Measurements from ENCODE around the gene SIRT5.
A peak's percentile ranks its signal among the peaks of the same experiment; 100 is the strongest.

The SIRT5 gene

DNA sequence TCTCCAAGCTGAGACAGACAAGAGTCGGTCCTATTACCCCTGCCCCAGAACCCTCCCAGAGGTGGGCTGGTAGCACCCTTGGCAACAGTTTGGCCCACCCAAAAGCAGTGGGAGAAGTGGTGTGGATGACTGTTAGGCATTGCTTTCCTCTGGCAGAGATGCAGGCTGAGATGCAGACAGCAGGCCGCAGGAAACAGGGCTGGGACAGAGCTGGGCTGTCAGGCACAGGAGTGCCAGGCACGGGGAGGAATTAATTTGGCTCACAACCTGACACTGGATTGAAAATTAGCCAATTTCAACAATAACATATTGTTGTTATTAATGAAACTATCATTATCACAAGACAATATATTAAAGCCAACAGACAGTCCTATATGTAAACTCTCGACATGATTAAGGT is 15.7 kb upstream of the SIRT5 start:
- Histone ChIP-seq H3K36me3 (ENCODE audit: control insufficient read depth, insufficient read depth, low read length) (no peaks in the 10 kb centered on the region), H2AFZ (peak overlapping the region; percentile 68), H3K9ac (no peak overlapping the region), H3K4me3 (ENCODE audit: low read depth, low read length) (no peak overlapping the region), H3K27ac (no peak overlapping the region), H3K9me3 (ENCODE audit: control insufficient read depth, low read length) (no peaks in the 10 kb centered on the region), H3K4me1 (peaks cover 11% of the 10 kb centered on the region), H3K79me2 (no peaks in the 10 kb centered on the region), H3K4me2 (ENCODE audit: low read length) (no peak overlapping the region), H3K27me3 (ENCODE audit: control insufficient read depth, insufficient read depth, low read length) (no peaks in the 10 kb centered on the region)
- TF ChIP-seq CTCF (IDR thresholded peaks at IDR 0.05) = no peak

- H3K27ac ChIP-seq = no peak overlapping the region
- no peaks in the 10 kb centered on the region for H3K9me3 ChIP-seq (ENCODE audit: control insufficient read depth, low read length)
- no peak for TF ChIP-seq CTCF (IDR thresholded peaks at IDR 0.05)
- no peaks in the 10 kb centered on the region for H3K36me3 ChIP-seq (ENCODE audit: control insufficient read depth, insufficient read depth, low read length)
- H3K4me3 ChIP-seq (ENCODE audit: low read depth, low read length) = no peak overlapping the region
- no peak overlapping the region for H3K9ac ChIP-seq
- H2AFZ ChIP-seq = peak overlapping the region; percentile 68
- H3K4me2 ChIP-seq (ENCODE audit: low read length) = no peak overlapping the region
- no peaks in the 10 kb centered on the region for H3K27me3 ChIP-seq (ENCODE audit: control insufficient read depth, insufficient read depth, low read length)
- no peaks in the 10 kb centered on the region for H3K79me2 ChIP-seq
- peaks cover 11% of the 10 kb centered on the region for H3K4me1 ChIP-seq
Measured at GRCh38 chr6:13559251-13559650, 15.2 kb upstream of the SIRT5 start.

DNA sequence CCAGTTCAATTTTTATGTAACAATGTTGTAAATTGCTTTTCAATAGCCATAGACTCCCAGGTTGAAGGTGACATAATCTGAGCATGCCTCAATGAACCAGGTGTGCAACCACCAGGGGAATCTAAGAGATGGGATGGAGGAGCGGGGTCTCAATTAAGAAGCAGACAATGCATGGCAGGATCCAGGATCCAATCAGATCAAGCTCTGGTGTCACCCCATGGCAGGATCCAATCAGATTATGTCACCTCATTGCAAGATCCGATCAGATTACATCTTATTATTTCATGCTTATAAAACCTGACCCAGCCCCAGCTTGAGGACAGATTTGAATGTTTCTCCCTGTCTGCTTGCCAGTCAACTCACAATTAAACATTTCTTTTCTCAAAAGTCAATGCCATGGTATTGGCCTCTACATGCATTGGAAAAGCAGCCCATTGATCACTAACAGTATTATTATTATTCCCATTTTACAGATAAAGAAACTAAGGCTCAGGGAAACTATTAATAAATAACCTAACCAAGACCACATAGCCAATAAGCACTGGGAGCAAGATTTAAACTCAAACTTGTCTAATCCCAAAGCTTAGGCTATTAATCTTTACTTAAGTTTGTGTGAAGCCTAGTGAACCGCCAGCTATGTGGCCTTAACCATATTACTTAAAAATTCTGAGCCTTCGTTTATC is 14.3 kb upstream of the SIRT5 start:
- Histone ChIP-seq H3K4me3 (ENCODE audit: low read depth, low read length) (no peak overlapping the region), H3K9me3 (ENCODE audit: control insufficient read depth, low read length) (no peaks in the 10 kb centered on the region), H3K27me3 (ENCODE audit: control insufficient read depth, insufficient read depth, low read length) (no peaks in the 10 kb centered on the region), H3K4me1 (peaks cover 11% of the 10 kb centered on the region), H3K36me3 (ENCODE audit: control insufficient read depth, insufficient read depth, low read length) (no peaks in the 10 kb centered on the region), H3K27ac (no peak overlapping the region), H3K4me2 (ENCODE audit: low read length) (no peak overlapping the region), H3K79me2 (no peaks in the 10 kb centered on the region), H2AFZ (no peak overlapping the region), H3K9ac (no peak overlapping the region)
- no peak for TF ChIP-seq CTCF (IDR thresholded peaks at IDR 0.05)

DNA sequence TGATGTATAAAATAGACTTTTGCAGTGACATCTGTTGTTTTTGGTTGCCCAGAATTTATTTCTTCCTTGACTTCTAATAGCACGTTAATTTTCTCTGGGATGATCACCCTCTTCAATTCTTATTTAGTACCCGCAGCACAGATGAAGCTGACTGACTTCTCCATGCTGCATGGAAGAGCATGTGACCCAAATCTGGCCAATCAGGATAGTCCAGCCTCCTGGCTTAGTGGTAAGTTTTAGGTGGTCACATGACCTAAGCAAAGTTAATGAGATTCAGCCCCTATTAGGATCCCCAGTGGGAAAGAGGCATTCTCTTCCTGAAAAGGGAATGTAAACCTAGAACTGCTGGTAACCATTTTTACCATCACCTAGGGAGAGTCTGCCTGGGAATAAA is 13.8 kb upstream of the SIRT5 start:
- Histone ChIP-seq H3K4me1 (peaks cover 11% of the 10 kb centered on the region), H3K79me2 (no peaks in the 10 kb centered on the region), H3K4me2 (ENCODE audit: low read length) (no peak overlapping the region), H3K9me3 (ENCODE audit: control insufficient read depth, low read length) (no peaks in the 10 kb centered on the region), H3K27ac (no peak overlapping the region), H3K9ac (no peak overlapping the region), H2AFZ (no peak overlapping the region), H3K36me3 (ENCODE audit: control insufficient read depth, insufficient read depth, low read length) (no peaks in the 10 kb centered on the region), H3K4me3 (ENCODE audit: low read depth, low read length) (no peak overlapping the region), H3K27me3 (ENCODE audit: control insufficient read depth, insufficient read depth, low read length) (no peaks in the 10 kb centered on the region)
- TF ChIP-seq CTCF (IDR thresholded peaks at IDR 0.05) = no peak

GRCh38 chr6:13561624-13562267 is 12.7 kb upstream of the SIRT5 start:
- no peak overlapping the region for H3K9ac ChIP-seq
- no peak overlapping the region for H3K27ac ChIP-seq
- no peaks in the 10 kb centered on the region for H3K27me3 ChIP-seq (ENCODE audit: control insufficient read depth, insufficient read depth, low read length)
- H3K4me2 ChIP-seq (ENCODE audit: low read length) = no peak overlapping the region
- no peak overlapping the region for H3K4me3 ChIP-seq (ENCODE audit: low read depth, low read length)
- H3K79me2 ChIP-seq = no peaks in the 10 kb centered on the region
- no peak for TF ChIP-seq CTCF (IDR thresholded peaks at IDR 0.05)
- H2AFZ ChIP-seq = no peak overlapping the region
- H3K9me3 ChIP-seq (ENCODE audit: control insufficient read depth, low read length) = no peaks in the 10 kb centered on the region
- peaks cover 11% of the 10 kb centered on the region for H3K4me1 ChIP-seq
- no peaks in the 10 kb centered on the region for H3K36me3 ChIP-seq (ENCODE audit: control insufficient read depth, insufficient read depth, low read length)
